ENCODE results near the gene ZDHHC7. TPM values are rescaled to one million over a fixed set of nuclear protein-coding genes. Genes with fewer than 3 reads are reported as not detected.

Gene ZDHHC7
- total and polyA plus RNA-seq, 9 of the 15 experiments (the other 6 are each of a cell fraction or from before 2014, with no cell fraction given) = 1.7 to 49.7 (median 37.4) TPM

- TF ChIP-seq PTRF (tag; IDR thresholded peaks at IDR 0.05) (no peak), NR1H2 (CRISPR knock-in tag; IDR thresholded peaks at IDR 0.05) (0 out of 2 replicates have a peak, but pooled peaks have one; percentile 35), TAF7 (tag; IDR thresholded peaks at IDR 0.05) (0 out of 2 replicates have a peak, but pooled peaks have one; percentile 3), ZNF395 (CRISPR knock-in tag; IDR thresholded peaks at IDR 0.05) (0 out of 2 replicates have a peak, but pooled peaks have one; percentile 26), FUS (optimal IDR thresholded peaks at IDR 0.05; ENCODE audit: low read depth, low read length) (no peak), POLR2AphosphoS5 (IDR thresholded peaks at IDR 0.05; ENCODE audit: control insufficient read depth, insufficient read depth, low read depth, low read length) (no peak), PRPF4 (IDR thresholded peaks at IDR 0.05; ENCODE audit: insufficient read depth, low read depth, low read length, poor library complexity, severe bottlenecking) (no peak), STAT5B (CRISPR knock-in tag; IDR thresholded peaks at IDR 0.05) (no peak), ZNF146 (CRISPR knock-in tag; IDR thresholded peaks at IDR 0.05; ENCODE audit: unreplicated experiment) (no peak), TCF3 (CRISPR knock-in tag; IDR thresholded peaks at IDR 0.05) (peak; percentile 14; the same call in 1 of the 2 replicates), ZNF263 (CRISPR knock-in tag; IDR thresholded peaks at IDR 0.05; ENCODE audit: borderline replicate concordance) (no peak), STAT5A (IDR thresholded peaks at IDR 0.05; ENCODE audit: borderline replicate concordance, low read length) (no peak), ZNF644 (tag; IDR thresholded peaks at IDR 0.05; ENCODE audit: low read depth) (no peak), ELK3 (CRISPR knock-in tag; IDR thresholded peaks at IDR 0.05) (no peak), MYC (IDR thresholded peaks at IDR 0.05; ENCODE audit: low read depth, low read length) (no peak), MYC (CRISPR knock-in tag; IDR thresholded peaks at IDR 0.05; ENCODE audit: borderline replicate concordance, low read depth) (0 out of 2 replicates have a peak, but pooled peaks have one; percentile 12), ZNF175 (CRISPR knock-in tag; IDR thresholded peaks at IDR 0.05; ENCODE audit: low read depth) (no peak), E2F4 (CRISPR knock-in tag; IDR thresholded peaks at IDR 0.05; ENCODE audit: low read depth) (peak; percentile 39; the same call in 1 of the 2 replicates), ILF3 (IDR thresholded peaks at IDR 0.05; ENCODE audit: borderline replicate concordance) (no peak), GABPB2 (CRISPR knock-in tag; conservative IDR thresholded peaks at IDR 0.05) (no peak), PYGO2 (tag; IDR thresholded peaks at IDR 0.05) (no peak), ELF2 (CRISPR knock-in tag; IDR thresholded peaks at IDR 0.05) (peak; percentile 52; the same call in 1 of the 2 replicates), ATF6 (CRISPR knock-in tag; IDR thresholded peaks at IDR 0.05) (no peak)
Observed at GRCh38 chr16:85056211-85056748, 44.9 kb upstream of the ZDHHC7 start (continued).

Measured in K562 (cell line).